ENCODE measurements around the gene ADH5.
"Not testable (repeated sequence)": the region's sequence is repeated elsewhere in the genome, so short reads cannot be mapped to it uniquely, and the experiment has no call there.

ADH5 gene

DNA sequence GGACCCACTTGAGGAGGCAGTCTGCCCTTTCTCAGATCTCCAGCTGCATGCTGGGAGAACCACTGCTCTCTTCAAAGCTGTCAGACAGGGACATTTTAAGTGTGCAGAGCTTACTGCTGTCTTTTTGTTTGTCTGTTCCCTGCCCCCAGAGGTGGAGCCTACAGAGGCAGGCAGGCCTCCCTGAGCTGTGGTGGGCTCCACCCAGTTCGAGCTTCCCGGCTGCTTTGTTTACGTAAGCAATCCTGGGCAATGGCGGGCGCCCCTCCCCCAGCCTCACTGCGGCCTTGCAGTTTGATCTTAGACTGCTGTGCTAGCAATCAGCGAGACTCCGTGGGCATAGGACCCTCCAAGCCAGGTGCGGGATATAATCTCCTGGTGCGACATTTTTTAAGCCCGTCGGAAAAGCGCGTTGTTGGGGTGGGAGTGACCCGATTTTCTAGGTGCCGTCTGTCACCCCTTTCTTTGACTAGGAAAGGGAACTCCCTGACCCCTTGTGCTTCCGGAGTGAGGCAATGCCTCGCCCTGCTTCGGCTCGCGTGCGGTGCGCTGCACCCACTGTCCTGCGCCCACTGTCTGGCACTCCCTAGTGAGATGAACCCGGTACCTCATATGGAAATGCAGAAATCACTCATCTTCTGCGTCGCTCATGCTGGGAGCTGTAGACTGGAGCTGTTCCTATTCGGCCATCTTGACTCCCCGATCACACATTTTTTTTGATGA is 28.7 kb upstream of the ADH5 start:
- H3K9ac ChIP-seq (ENCODE audit: low read depth in 1 of 2, low read length in 2 of 2); H3K27ac ChIP-seq (ENCODE audit: low read depth in 2 of 2, low read length in 2 of 2); H3K27me3 ChIP-seq (ENCODE audit: control insufficient read depth in 2 of 2, insufficient read depth in 2 of 2, low read length in 2 of 2); H3K4me1 ChIP-seq (ENCODE audit: control insufficient read depth in 2 of 2, insufficient read depth in 2 of 2, low read length in 2 of 2); H3K9me3 ChIP-seq (ENCODE audit: control insufficient read depth in 2 of 2, low read length in 2 of 2); H3K36me3 ChIP-seq (ENCODE audit: control insufficient read depth in 2 of 2, insufficient read depth in 2 of 2, low read length in 2 of 2); H3K4me3 ChIP-seq (ENCODE audit: low read length in 2 of 2): not testable (repeated sequence)

DNA sequence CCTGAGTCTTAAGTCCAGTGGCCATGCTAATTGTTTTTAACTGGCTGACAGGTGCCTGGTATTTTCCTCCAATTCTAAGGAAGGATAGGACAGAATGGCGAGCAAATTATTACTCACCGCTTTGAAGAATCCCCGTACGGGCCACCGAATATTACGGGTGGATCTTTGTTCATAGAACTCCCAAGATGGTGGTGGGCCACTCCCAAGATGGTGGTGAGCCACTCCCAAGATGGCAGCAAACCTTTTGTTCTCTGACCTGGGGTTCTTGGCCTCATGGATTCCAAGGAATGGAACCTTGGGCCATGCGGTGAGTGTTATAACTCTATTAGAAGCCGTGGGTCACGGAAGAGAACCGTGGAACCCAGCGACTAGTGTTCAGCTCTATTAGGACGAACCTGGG is 20.7 kb upstream of the ADH5 start:
- H3K36me3 ChIP-seq (ENCODE audit: control insufficient read depth in 2 of 2, insufficient read depth in 2 of 2, low read length in 2 of 2); H3K4me3 ChIP-seq (ENCODE audit: low read length in 2 of 2); H3K4me1 ChIP-seq (ENCODE audit: control insufficient read depth in 2 of 2, insufficient read depth in 2 of 2, low read length in 2 of 2): not testable (repeated sequence)

DNA sequence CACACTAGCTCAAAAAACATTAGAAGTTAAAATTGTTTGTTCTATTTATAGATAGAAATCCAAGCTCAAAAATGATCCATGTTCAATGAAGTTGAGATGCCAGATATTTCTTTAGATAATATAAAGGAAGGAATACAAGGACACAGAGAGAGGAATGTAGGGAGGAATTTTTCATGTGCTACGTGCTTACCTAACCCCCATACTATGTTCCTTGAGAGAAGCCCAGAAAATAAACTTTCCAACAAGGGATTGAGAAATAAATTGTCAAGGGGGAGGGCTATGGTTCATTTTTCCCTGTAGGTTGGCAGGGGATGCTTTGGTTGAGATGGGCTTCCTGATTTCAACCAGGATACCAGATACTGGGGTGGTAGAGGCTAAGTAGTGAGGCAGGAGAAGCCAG is 15.6 kb upstream of the ADH5 start:
- H3K4me3 ChIP-seq (ENCODE audit: low read length in 2 of 2): no peak overlapping the region
- no peaks in the 10 kb centered on the region for H3K9me3 ChIP-seq (ENCODE audit: control insufficient read depth in 2 of 2, low read length in 2 of 2)
- no peaks in the 10 kb centered on the region for H3K27me3 ChIP-seq (ENCODE audit: control insufficient read depth in 2 of 2, insufficient read depth in 2 of 2, low read length in 2 of 2)
- H3K9ac ChIP-seq (ENCODE audit: low read depth in 1 of 2, low read length in 2 of 2): no peak overlapping the region
- H3K4me1 ChIP-seq (ENCODE audit: control insufficient read depth in 2 of 2, insufficient read depth in 2 of 2, low read length in 2 of 2): no peaks in the 10 kb centered on the region
- no peak overlapping the region for H3K27ac ChIP-seq (ENCODE audit: low read depth in 2 of 2, low read length in 2 of 2)
- H3K36me3 ChIP-seq (ENCODE audit: control insufficient read depth in 2 of 2, insufficient read depth in 2 of 2, low read length in 2 of 2): peaks cover 0 to 2% of the 10 kb centered on the region in 2 donors

More for the DNA sequence above, 20.7 kb upstream of the ADH5 start:
- H3K27ac ChIP-seq (ENCODE audit: low read depth in 2 of 2, low read length in 2 of 2); H3K9ac ChIP-seq (ENCODE audit: low read depth in 1 of 2, low read length in 2 of 2); H3K9me3 ChIP-seq (ENCODE audit: control insufficient read depth in 2 of 2, low read length in 2 of 2); H3K27me3 ChIP-seq (ENCODE audit: control insufficient read depth in 2 of 2, insufficient read depth in 2 of 2, low read length in 2 of 2): not testable (repeated sequence)

DNA sequence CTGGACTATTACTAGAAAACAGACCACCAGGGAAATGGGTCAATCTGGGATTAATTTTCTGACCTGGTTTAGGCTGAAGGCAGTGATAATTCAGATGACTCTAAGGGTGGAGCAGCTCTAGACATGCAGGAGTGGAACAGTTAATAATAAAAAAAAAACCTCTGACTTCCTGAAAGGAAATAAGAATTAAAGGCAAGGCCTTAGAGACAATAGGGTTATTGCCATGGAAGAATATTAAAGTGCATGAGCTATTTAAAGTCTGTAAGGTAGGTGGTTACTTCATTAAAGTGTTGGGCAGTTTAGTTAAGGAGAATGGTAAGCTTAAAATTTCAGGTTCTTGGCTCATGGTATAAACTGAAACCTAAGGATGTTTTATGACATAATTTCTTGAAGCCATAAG is 14.6 kb upstream of the ADH5 start:
- Histone ChIP-seq H3K4me1 (ENCODE audit: control insufficient read depth in 2 of 2, insufficient read depth in 2 of 2, low read length in 2 of 2) (no peaks in the 10 kb centered on the region), H3K4me3 (ENCODE audit: low read length in 2 of 2) (no peak overlapping the region), H3K9me3 (ENCODE audit: control insufficient read depth in 2 of 2, low read length in 2 of 2) (no peaks in the 10 kb centered on the region), H3K9ac (ENCODE audit: low read depth in 1 of 2, low read length in 2 of 2) (no peak overlapping the region), H3K36me3 (ENCODE audit: control insufficient read depth in 2 of 2, insufficient read depth in 2 of 2, low read length in 2 of 2) (peaks cover 0 to 2% of the 10 kb centered on the region in 2 donors), H3K27ac (ENCODE audit: low read depth in 2 of 2, low read length in 2 of 2) (no peak overlapping the region), H3K27me3 (ENCODE audit: control insufficient read depth in 2 of 2, insufficient read depth in 2 of 2, low read length in 2 of 2) (no peaks in the 10 kb centered on the region)

DNA sequence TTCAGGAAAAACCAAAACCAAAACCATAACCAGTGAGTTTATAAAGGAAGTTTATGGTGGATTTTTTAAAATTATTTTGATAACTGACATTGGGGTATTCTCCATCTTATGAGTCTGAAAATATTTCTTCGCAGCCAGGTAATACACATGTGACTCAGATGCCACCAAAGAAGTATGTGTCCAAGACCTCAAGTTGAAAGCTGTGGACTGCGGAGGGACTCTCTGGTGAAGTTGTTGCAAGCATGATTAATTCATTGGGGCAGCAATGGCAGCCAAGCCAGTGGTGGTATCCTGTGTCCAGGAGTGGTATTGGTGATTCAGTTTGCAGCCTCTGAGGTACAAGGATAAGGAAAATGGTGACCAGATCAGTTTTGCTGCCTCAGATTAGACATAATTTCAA is 14.0 kb upstream of the ADH5 start:
- Histone ChIP-seq H3K27me3 (ENCODE audit: control insufficient read depth in 2 of 2, insufficient read depth in 2 of 2, low read length in 2 of 2) (no peaks in the 10 kb centered on the region), H3K9ac (ENCODE audit: low read depth in 1 of 2, low read length in 2 of 2) (no peak overlapping the region), H3K4me3 (ENCODE audit: low read length in 2 of 2) (no peak overlapping the region), H3K9me3 (ENCODE audit: control insufficient read depth in 2 of 2, low read length in 2 of 2) (no peaks in the 10 kb centered on the region), H3K36me3 (ENCODE audit: control insufficient read depth in 2 of 2, insufficient read depth in 2 of 2, low read length in 2 of 2) (peaks cover 0 to 2% of the 10 kb centered on the region in 2 donors), H3K27ac (ENCODE audit: low read depth in 2 of 2, low read length in 2 of 2) (no peak overlapping the region), H3K4me1 (ENCODE audit: control insufficient read depth in 2 of 2, insufficient read depth in 2 of 2, low read length in 2 of 2) (no peaks in the 10 kb centered on the region)

DNA sequence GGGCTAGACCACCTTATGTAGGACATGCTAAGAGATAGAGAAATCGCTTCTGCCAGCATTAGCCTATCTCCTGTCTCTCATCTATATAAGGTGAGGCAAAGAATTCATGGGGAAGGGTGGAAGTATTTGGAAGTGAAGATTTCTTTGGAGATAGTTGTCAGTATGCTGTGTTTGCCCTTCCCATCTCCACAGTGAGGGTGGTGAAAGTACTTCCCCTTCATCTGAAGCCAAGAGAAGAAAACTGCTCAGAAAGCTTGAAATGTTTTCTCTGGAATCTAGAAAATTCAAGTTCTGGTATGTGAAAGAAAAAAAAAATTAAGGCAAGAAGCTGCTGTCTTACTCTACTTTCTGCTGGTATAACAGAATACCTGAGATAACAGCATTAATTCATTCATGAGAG is 12.3 kb upstream of the ADH5 start:
- no peak overlapping the region for H3K27ac ChIP-seq (ENCODE audit: low read depth in 2 of 2, low read length in 2 of 2)
- H3K9me3 ChIP-seq (ENCODE audit: control insufficient read depth in 2 of 2, low read length in 2 of 2): no peaks in the 10 kb centered on the region
- no peaks in the 10 kb centered on the region for H3K4me1 ChIP-seq (ENCODE audit: control insufficient read depth in 2 of 2, insufficient read depth in 2 of 2, low read length in 2 of 2)
- peaks cover 0 to 2% of the 10 kb centered on the region in 2 donors for H3K36me3 ChIP-seq (ENCODE audit: control insufficient read depth in 2 of 2, insufficient read depth in 2 of 2, low read length in 2 of 2)
- no peaks in the 10 kb centered on the region for H3K27me3 ChIP-seq (ENCODE audit: control insufficient read depth in 2 of 2, insufficient read depth in 2 of 2, low read length in 2 of 2)
- no peak overlapping the region for H3K4me3 ChIP-seq (ENCODE audit: low read length in 2 of 2)
- H3K9ac ChIP-seq (ENCODE audit: low read depth in 1 of 2, low read length in 2 of 2): no peak overlapping the region

DNA sequence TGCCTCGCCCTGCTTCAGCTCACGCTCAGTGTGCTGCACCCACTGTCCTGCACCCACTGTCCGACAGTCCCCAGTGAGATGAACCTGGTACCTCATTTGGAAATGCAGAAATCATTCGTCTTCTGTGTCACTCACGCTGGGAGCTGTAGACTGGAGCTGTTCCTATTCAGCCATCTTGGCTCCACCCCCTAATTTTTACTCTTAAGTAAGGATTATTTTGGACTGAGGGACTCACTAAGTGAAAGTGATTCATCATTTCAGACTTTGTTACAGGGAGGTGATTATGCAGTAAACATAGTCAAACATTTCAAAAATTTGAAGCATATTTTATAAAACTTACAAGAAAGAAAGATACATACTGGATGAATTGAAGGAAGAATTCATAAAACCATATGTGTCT is 11.2 kb upstream of the ADH5 start:
- H3K9me3 ChIP-seq (ENCODE audit: control insufficient read depth in 2 of 2, low read length in 2 of 2); H3K4me1 ChIP-seq (ENCODE audit: control insufficient read depth in 2 of 2, insufficient read depth in 2 of 2, low read length in 2 of 2); H3K27ac ChIP-seq (ENCODE audit: low read depth in 2 of 2, low read length in 2 of 2); H3K9ac ChIP-seq (ENCODE audit: low read depth in 1 of 2, low read length in 2 of 2); H3K36me3 ChIP-seq (ENCODE audit: control insufficient read depth in 2 of 2, insufficient read depth in 2 of 2, low read length in 2 of 2); H3K4me3 ChIP-seq (ENCODE audit: low read length in 2 of 2); H3K27me3 ChIP-seq (ENCODE audit: control insufficient read depth in 2 of 2, insufficient read depth in 2 of 2, low read length in 2 of 2): not testable (repeated sequence)

DNA sequence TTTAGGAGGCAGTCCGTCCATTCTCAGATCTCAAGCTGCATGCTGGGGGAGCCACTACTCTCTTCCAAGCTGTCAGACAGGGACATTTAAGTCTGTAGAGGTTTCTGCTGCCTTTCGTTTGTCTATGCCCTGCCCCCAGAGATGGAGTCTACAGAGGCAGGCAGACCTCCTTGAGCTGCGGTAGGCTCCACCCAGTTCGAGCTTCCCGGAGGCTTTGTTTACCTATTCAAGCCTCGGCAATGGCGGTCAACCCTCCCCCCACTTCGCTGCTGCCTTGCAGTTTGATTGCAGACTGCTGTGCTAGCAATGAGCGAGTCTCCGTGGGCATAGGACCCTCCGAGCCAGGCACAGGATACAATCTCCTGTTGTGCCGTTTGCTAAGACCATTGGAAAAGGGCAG is 10.7 kb upstream of the ADH5 start:
- Histone ChIP-seq H3K9ac (ENCODE audit: low read depth in 1 of 2, low read length in 2 of 2) (no peak overlapping the region), H3K36me3 (ENCODE audit: control insufficient read depth in 2 of 2, insufficient read depth in 2 of 2, low read length in 2 of 2) (peaks cover 0 to 2% of the 10 kb centered on the region in 2 donors), H3K4me1 (ENCODE audit: control insufficient read depth in 2 of 2, insufficient read depth in 2 of 2, low read length in 2 of 2) (no peaks in the 10 kb centered on the region)

DNA sequence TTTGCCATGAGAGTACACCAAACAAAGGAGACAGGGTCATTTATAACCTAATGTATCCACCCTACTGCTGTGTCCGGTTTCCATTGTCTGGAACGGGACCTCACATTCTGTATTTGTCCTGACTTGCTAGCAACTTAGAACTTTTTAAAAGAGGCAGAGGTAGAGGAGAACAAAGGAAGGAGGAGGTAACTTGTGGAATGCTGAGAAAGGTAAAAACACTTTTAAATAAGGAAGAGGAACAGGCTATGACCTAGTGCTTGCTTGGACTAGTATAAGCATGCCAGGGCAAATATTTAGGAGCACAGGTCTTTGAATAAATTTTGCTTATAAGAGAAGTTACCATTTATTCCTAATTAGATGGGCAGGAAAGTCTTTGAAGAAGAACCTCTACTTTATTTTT is 3.3 kb upstream of the ADH5 start:
- not testable (repeated sequence) for H3K4me3 ChIP-seq (ENCODE audit: low read length in 2 of 2); H3K27ac ChIP-seq (ENCODE audit: low read depth in 2 of 2, low read length in 2 of 2); H3K9me3 ChIP-seq (ENCODE audit: control insufficient read depth in 2 of 2, low read length in 2 of 2); H3K27me3 ChIP-seq (ENCODE audit: control insufficient read depth in 2 of 2, insufficient read depth in 2 of 2, low read length in 2 of 2); H3K36me3 ChIP-seq (ENCODE audit: control insufficient read depth in 2 of 2, insufficient read depth in 2 of 2, low read length in 2 of 2); H3K9ac ChIP-seq (ENCODE audit: low read depth in 1 of 2, low read length in 2 of 2)
- H3K4me1 ChIP-seq (ENCODE audit: control insufficient read depth in 2 of 2, insufficient read depth in 2 of 2, low read length in 2 of 2): peaks cover 7 to 10% of the 10 kb centered on the region in 2 donors

More for the DNA sequence above, 10.7 kb upstream of the ADH5 start:
- Histone ChIP-seq H3K27ac (ENCODE audit: low read depth in 2 of 2, low read length in 2 of 2) (no peak overlapping the region), H3K27me3 (ENCODE audit: control insufficient read depth in 2 of 2, insufficient read depth in 2 of 2, low read length in 2 of 2) (no peaks in the 10 kb centered on the region), H3K9me3 (ENCODE audit: control insufficient read depth in 2 of 2, low read length in 2 of 2) (no peaks in the 10 kb centered on the region), H3K4me3 (ENCODE audit: low read length in 2 of 2) (no peak overlapping the region)

DNA sequence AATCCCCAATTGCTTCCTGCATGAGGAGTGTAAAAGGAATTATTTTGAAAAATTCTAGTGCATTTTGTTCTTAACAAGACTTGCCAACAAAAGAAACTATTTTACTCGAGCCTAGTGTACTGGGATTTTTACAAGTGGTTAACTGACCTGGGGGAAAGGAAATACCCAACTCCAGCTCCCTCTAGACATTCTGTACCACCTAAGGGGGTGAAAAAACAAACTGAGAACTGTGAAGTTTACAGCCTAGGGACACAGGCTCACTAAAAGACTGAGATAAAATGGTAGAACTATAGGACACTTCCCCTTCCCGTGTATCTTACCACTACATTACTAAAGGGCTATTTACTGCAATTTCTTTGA is 2.6 kb upstream of the ADH5 start:
- no peaks in the 10 kb centered on the region for H3K36me3 ChIP-seq (ENCODE audit: control insufficient read depth in 2 of 2, insufficient read depth in 2 of 2, low read length in 2 of 2)
- H3K9ac ChIP-seq (ENCODE audit: low read depth in 1 of 2, low read length in 2 of 2): no peak overlapping the region
- H3K9me3 ChIP-seq (ENCODE audit: control insufficient read depth in 2 of 2, low read length in 2 of 2): no peaks in the 10 kb centered on the region
- H3K4me1 ChIP-seq (ENCODE audit: control insufficient read depth in 2 of 2, insufficient read depth in 2 of 2, low read length in 2 of 2): peaks cover 7 to 10% of the 10 kb centered on the region in 2 donors
- no peaks in the 10 kb centered on the region for H3K27me3 ChIP-seq (ENCODE audit: control insufficient read depth in 2 of 2, insufficient read depth in 2 of 2, low read length in 2 of 2)
- peak overlapping the region in 1 of 2 donors; percentile 1 for H3K4me3 ChIP-seq (ENCODE audit: low read length in 2 of 2)
- H3K27ac ChIP-seq (ENCODE audit: low read depth in 2 of 2, low read length in 2 of 2): no peak overlapping the region

Measured in mucosa of rectum (tissue), 2 donors.